BJ (cell line): ENCODE measurements around the gene KLHL40. TPM values are rescaled to one million over a fixed set of nuclear protein-coding genes. Genes with fewer than 3 reads are reported as not detected.

Source experiments
- CTCF ChIA-PET: fragments of 350-600 bp; formaldehyde crosslinking; extraction: SDS; loops from one replicate; lab custom pipeline; 2021; ENCODE audit warnings: antibody characterized with exemption, inconsistent platforms; lab: Yijun Ruan, JAX
- POLR2A ChIA-PET: fragments of 300-600 bp; sonication (Branson Sonifier 250); formaldehyde crosslinking; extraction: SDS; loops from one replicate; lab custom pipeline; 2021; ENCODE audit warnings: antibody characterized with exemption; lab: Charles Lee
- DNase-seq: peaks from one replicate; pipeline ENCODE4 v3.0.0-alpha.2; 2011; ENCODE audit warnings: low read depth
- H3K27me3 ChIP-seq: 2 replicates; pipeline ENCODE4 v1.6.0; 2011; ENCODE audit warnings: low read length; ENCODE audit not compliant: control insufficient read depth, insufficient read depth
- H3K36me3 ChIP-seq: 2 replicates; pipeline ENCODE4 v1.5.1; 2011; ENCODE audit warnings: low read length; ENCODE audit not compliant: control insufficient read depth, insufficient read depth
- H3K4me3 ChIP-seq: 2 replicates; pipeline ENCODE4 v1.5.1; 2011; ENCODE audit warnings: low read depth, mild to moderate bottlenecking, control low read depth, low read length
- CTCF ChIP-seq: IDR thresholded peaks from 2 replicates; pipeline ENCODE4 v1.5.1; 2011; ENCODE audit warnings: low read depth, mild to moderate bottlenecking, control low read depth, inconsistent platforms, low read length, moderate library complexity; ENCODE audit not compliant: insufficient read depth
- polyA plus RNA-seq: library from polyadenylated mRNA; depleted of rRNA; stranded (reverse); fragments of >200 nt; gene quantifications from 2 replicates; pipeline ENCODE4 v1.2.3, GENCODE V29; 2011

Gene KLHL40
- polyA plus RNA-seq, 1 experiment, result not detected

- no peak for DNase-seq
- H3K27me3 ChIP-seq, result no peaks in the 10 kb centered on the region
- H3K4me3 ChIP-seq, result no peak overlapping the region
- peaks cover 29% of the 10 kb centered on the region for H3K36me3 ChIP-seq
- CTCF ChIA-PET, result interaction anchor here (2.1 kb wide), 1 partner anchor 83 kb away, joined by 7 read pairs; no protein-coding TSS in a partner anchor
- POLR2A ChIA-PET, result no interaction called here
- no peak for TF ChIP-seq CTCF
These were observed 25.7 kb upstream of the KLHL40 start for GRCh38 chr3:42659451-42660130.

DNA sequence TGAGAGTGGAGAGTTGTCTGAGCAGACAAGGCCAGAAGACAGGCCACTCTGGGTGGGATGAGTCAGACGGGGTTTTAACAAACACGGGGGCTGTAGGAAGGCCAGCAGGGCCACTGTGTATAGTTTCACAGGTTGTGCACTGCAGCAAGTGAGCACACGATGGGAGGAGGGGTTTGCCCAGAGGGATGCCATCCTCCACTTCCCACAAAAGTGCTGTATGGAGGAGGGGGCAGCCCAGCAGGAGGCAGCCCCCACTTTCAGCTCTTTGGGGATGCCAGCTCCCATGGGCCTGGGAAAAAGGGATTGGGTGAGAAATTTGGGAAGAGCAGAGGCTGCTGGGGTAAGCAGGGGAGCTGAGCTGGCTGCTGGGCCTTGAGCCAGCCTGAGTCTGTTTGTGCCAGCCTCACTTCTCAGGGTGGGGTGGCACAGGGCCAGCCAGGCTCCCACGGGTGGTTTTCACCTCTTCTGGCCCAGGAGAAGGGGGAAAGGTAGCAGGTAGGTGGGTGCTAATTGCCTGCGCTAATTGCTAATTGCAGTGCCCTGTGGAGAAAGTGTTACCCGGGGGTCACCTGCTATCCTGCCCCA is 25.1 kb upstream of the KLHL40 start:
- DNase-seq, result no peak
- POLR2A ChIA-PET, result no interaction called here
- Histone ChIP-seq H3K4me3 (no peak overlapping the region), H3K27me3 (no peaks in the 10 kb centered on the region), H3K36me3 (peaks cover 29% of the 10 kb centered on the region)
- no peak for TF ChIP-seq CTCF
- CTCF ChIA-PET, result interaction anchor here (0.7 to 1.2 kb wide), 2 partner anchors 8 to 51 kb away, joined by 3 read pairs; no protein-coding TSS in a partner anchor

- Histone ChIP-seq H3K27me3 (no peaks in the 10 kb centered on the region), H3K4me3 (no peak overlapping the region), H3K36me3 (peaks cover 29% of the 10 kb centered on the region)
- no peak for DNase-seq
- POLR2A ChIA-PET, result no interaction called here
- TF ChIP-seq CTCF, result no peak
- CTCF ChIA-PET, result interaction anchor here (0.7 to 1.2 kb wide), 3 partner anchors 9 to 86 kb away, joined by 3 read pairs; no protein-coding TSS in a partner anchor
These were observed 24.4 kb upstream of the KLHL40 start for GRCh38 chr3:42660898-42661297.

DNA sequence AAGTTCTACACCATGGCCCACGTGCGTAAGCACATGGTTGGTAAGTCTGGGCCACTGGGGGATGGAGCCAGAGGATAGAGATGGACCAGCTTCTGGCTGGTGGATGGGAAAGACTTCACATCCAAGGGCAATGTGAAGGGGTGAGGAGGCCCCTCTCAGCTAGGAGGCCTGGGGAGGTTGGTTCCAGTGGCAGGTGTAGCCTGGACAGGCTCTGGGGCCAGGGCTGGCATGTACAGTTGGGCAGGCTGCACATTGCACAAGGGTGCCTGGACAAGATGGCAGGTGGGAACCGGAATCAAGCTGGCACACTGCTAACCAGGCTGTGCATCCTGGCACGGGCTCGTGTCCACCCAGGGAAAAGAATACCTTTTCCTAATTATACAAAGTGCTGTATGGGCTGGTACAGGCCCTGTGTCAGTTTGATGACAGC is 23.7 kb upstream of the KLHL40 start:
- no peak overlapping the region for H3K4me3 ChIP-seq
- CTCF ChIA-PET, result interaction anchor here (0.7 to 1.2 kb wide), 3 partner anchors 9 to 85 kb away, joined by 3 read pairs; no protein-coding TSS in a partner anchor
- no peak for TF ChIP-seq CTCF
- no peaks in the 10 kb centered on the region for H3K27me3 ChIP-seq
- DNase-seq, result no peak
- peaks cover 29% of the 10 kb centered on the region for H3K36me3 ChIP-seq
- POLR2A ChIA-PET, result no interaction called here

DNA sequence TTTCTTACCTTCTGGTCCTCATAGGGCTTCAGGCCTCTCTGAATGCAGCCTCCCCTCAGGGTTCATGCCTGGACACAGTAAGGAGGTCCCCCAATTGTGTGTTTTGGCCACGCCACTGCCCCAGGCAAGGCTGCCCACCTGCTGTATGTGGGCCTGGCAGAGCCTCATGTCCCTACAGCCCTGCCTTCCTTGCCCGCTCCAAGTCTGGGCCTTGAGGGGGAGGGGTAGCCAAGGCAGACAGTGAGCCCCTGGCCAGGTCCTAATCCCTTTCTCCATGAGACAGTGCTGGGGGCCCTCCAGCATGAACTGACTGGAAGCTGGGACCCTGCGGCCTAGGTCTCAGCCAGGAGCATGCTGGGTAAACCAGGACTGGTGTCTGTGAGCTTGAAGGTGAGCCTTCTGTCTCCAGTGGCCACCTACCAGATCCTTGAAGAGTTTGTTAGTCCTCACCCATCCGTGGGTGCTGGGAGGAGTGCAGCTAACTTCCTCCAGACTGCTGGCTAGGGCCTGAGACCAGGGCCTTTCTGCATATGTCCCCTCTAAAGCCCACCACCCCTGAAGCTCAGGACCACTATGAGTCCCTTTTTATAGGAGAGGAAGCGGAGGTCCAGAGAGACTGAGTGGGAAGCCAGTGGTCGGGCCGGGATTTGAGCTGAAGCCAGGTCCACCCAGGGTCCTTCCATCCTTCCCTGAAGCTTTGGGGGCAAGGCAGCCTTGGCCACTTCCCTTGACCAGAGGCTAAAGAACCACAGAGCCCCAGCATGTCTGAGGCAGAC is 23.1 kb upstream of the KLHL40 start:
- ChIA-PET POLR2A (no interaction called here), CTCF (interaction anchor here (0.7 to 1.1 kb wide), 2 partner anchors 81 to 84 kb away, joined by 3 read pairs; no protein-coding TSS in a partner anchor)
- H3K36me3 ChIP-seq, result peaks cover 29% of the 10 kb centered on the region
- H3K4me3 ChIP-seq, result no peak overlapping the region
- no peak for TF ChIP-seq CTCF
- DNase-seq, result no peak
- no peaks in the 10 kb centered on the region for H3K27me3 ChIP-seq
